K562 (cell line): ENCODE data around the gene RALGPS1. TPM values are rescaled to one million over a fixed set of nuclear protein-coding genes. Genes with fewer than 3 reads are reported as not detected.

Experiments
- ARID3A ChIP-seq: IDR thresholded peaks from 2 replicates; pipeline ENCODE4 v1.6.1; 2012; ENCODE audit warnings: low read depth, low read length, improper control_type of control experiment, borderline replicate concordance
- BRD4 ChIP-seq: fragments of 200-600 bp; sonication (generic); IDR thresholded peaks from 2 replicates; pipeline ENCODE4 v1.6.1; 2017; ENCODE audit warnings: inconsistent platforms
- CBFA2T2 ChIP-seq: fragments of 450-650 bp; conservative IDR thresholded peaks from 2 replicates; pipeline ENCODE4 v1.6.1; 2017; ENCODE audit warnings: mild to moderate bottlenecking
- CBFA2T3 ChIP-seq: fragments of 450-650 bp; IDR thresholded peaks from 2 replicates; pipeline ENCODE4 v1.6.1; 2017
- DNMT1 ChIP-seq: fragments of 450-650 bp; IDR thresholded peaks from 2 replicates; pipeline ENCODE4 v1.6.1; 2016; ENCODE audit warnings: antibody characterized with exemption, mild to moderate bottlenecking
- FOS ChIP-seq: IDR thresholded peaks from 3 replicates; pipeline ENCODE4 v1.6.1; 2011; ENCODE audit not compliant: insufficient read length; ENCODE audit errors: extremely low read depth
- FOXA3 ChIP-seq, 2 experiments: fragments of 450-650 bp in 1 of 2; sonication (generic) in 1 of 2; formaldehyde crosslinking; IDR thresholded peaks in 1 of 2; conservative IDR thresholded peaks in 1 of 2; 2 replicates each; pipeline versions ENCODE4 v1.4.0 to v1.8.0; 2020 to 2022; ENCODE audit warnings: mild to moderate bottlenecking in 2 of 2, missing genetic modification reagents in 1 of 2
- HEY1 ChIP-seq: fragments of 250-450 bp; sonication (Bioruptor Pico); IDR thresholded peaks from 2 replicates; pipeline ENCODE4 v1.5.0; 2020; ENCODE audit warnings: mild to moderate bottlenecking, moderate library complexity, borderline replicate concordance
- HIVEP1 ChIP-seq: fragments of 250-450 bp; sonication (Bioruptor Pico); IDR thresholded peaks from 2 replicates; pipeline ENCODE4 v1.4.0; 2020; ENCODE audit warnings: mild to moderate bottlenecking
- KDM5B ChIP-seq: fragments of 200-600 bp; sonication (generic); IDR thresholded peaks from 2 replicates; pipeline ENCODE4 v1.6.1; 2012; ENCODE audit warnings: low read depth, mild to moderate bottlenecking, moderate library complexity, low read length, control low read depth, inconsistent platforms; ENCODE audit not compliant: insufficient replicate concordance
- KLF1 ChIP-seq: fragments of 450-650 bp; IDR thresholded peaks from 2 replicates; pipeline ENCODE4 v1.6.1; 2016; ENCODE audit warnings: missing genetic modification characterization, missing compliant biosample characterization
- MYC ChIP-seq, 2 experiments: fragments of 250-450 bp in 1 of 2; sonication (Bioruptor Pico) in 1 of 2; IDR thresholded peaks; 2 replicates each; pipeline versions ENCODE4 v1.5.1 to v1.6.1; 2012 to 2021; ENCODE audit warnings: low read depth in 2 of 2, borderline replicate concordance in 1 of 2, improper control_type of control experiment in 1 of 2, low read length in 1 of 2, mild to moderate bottlenecking in 1 of 2, moderate library complexity in 1 of 2
- NCOA2 ChIP-seq, 2 experiments: fragments of 450-650 bp; IDR thresholded peaks; 2 replicates each; pipeline ENCODE4 v1.6.1; 2018; ENCODE audit warnings: mild to moderate bottlenecking in 2 of 2, moderate library complexity in 1 of 2; ENCODE audit not compliant: partially characterized antibody in 2 of 2
- PHB2 ChIP-seq: fragments of 450-650 bp; IDR thresholded peaks from 2 replicates; pipeline ENCODE4 v1.6.1; 2017; ENCODE audit warnings: low read depth
- PHF8 ChIP-seq: fragments of 200-600 bp; sonication (generic); IDR thresholded peaks from 2 replicates; pipeline ENCODE4 v1.6.1; 2012; ENCODE audit warnings: mixed run types, mild to moderate bottlenecking, inconsistent platforms, low read length, moderate library complexity, borderline replicate concordance
- STAG1 ChIP-seq: sonication (generic); formaldehyde crosslinking; IDR thresholded peaks from 2 replicates; pipeline ENCODE4 v1.5.0; 2020; ENCODE audit warnings: missing genetic modification reagents, borderline replicate concordance
- TFAP4 ChIP-seq: sonication (generic); formaldehyde crosslinking; IDR thresholded peaks from 2 replicates; pipeline ENCODE4 v1.8.0; 2022; ENCODE audit warnings: missing genetic modification reagents, mild to moderate bottlenecking, moderate library complexity, borderline replicate concordance
- ZNF609 ChIP-seq: sonication (generic); formaldehyde crosslinking; IDR thresholded peaks from 2 replicates; pipeline ENCODE4 v1.8.1; 2023; ENCODE audit warnings: missing genetic modification reagents, mild to moderate bottlenecking, borderline replicate concordance
- ZNF79 ChIP-seq: fragments of 250-450 bp; sonication (Bioruptor Pico); IDR thresholded peaks from 2 replicates; pipeline ENCODE4 v1.4.0; 2020; ENCODE audit warnings: low read depth, mild to moderate bottlenecking, moderate library complexity
- polyA plus RNA-seq, 8 experiments: library from polyadenylated mRNA; depleted of rRNA in 4 of 8; stranded (reverse) in 5 of 8; unstranded in 3 of 8; fragments of >200 nt; fragmentation: Nextera tagmentation in 2 of 8; fragmentation: Illumina TruSeq in 1 of 8; extraction: Ambion mirVana in 2 of 8; extraction: Trizol in 1 of 8; gene quantifications; 2 replicates each; pipeline versions ENCODE4 v1.2.1 to v1.2.3, GENCODE V29; 2011 to 2014; ENCODE audit warnings: inconsistent platforms in 1 of 8, missing spikeins in 1 of 8
- total RNA-seq, 7 experiments: library from RNA; depleted of rRNA in 6 of 7; stranded (reverse); fragments of >200 nt in 6 of 7; fragmentation: Illumina TruSeq in 2 of 7; extraction: Trizol in 2 of 7; gene quantifications; 2 replicates each; pipeline versions ENCODE4 v1.2.1 to v1.2.3, GENCODE V29; 2011 to 2021; ENCODE audit warnings: low replicate concordance in 1 of 7

Gene RALGPS1
- total and polyA plus RNA-seq, 9 of the 15 experiments (the other 6 are each of a cell fraction or from before 2014, with no cell fraction given), result 0.04 to 2.6 (median 1.5) TPM

GRCh38 chr9:127166651-127167524 lies 252.3 kb downstream of the RALGPS1 start (continued):
- no peak for TF ChIP-seq ZNF609 (CRISPR knock-in tag)
- peak; percentile 66 for TF ChIP-seq CBFA2T2
- TF ChIP-seq ARID3A, result no peak
- peak; percentile 72 for TF ChIP-seq CBFA2T3
- no peak for TF ChIP-seq ZNF79 (CRISPR knock-in tag)
- TF ChIP-seq STAG1 (CRISPR knock-in tag), result no peak
- TF ChIP-seq PHF8, result no peak
- TF ChIP-seq PHB2, result no peak
- no peak for TF ChIP-seq HEY1 (CRISPR knock-in tag)
- TF ChIP-seq KDM5B, result no peak
- 0 out of 2 replicates have a peak, but pooled peaks have one; percentile 28 for TF ChIP-seq TFAP4 (CRISPR knock-in tag)
- no peak for TF ChIP-seq DNMT1
- TF ChIP-seq HIVEP1 (CRISPR knock-in tag), result no peak
- peak; percentile 39; the same call in 1 of the 2 replicates for TF ChIP-seq MYC (IDR thresholded peaks at IDR 0.05; ENCODE audit: low read depth, low read length)
- TF ChIP-seq MYC (CRISPR knock-in tag; IDR thresholded peaks at IDR 0.05; ENCODE audit: borderline replicate concordance, low read depth), result no peak
- no peak for TF ChIP-seq FOXA3 (CRISPR knock-in tag; conservative IDR thresholded peaks at IDR 0.05 in 1 of 2, IDR thresholded peaks at IDR 0.05 in 1 of 2)
- TF ChIP-seq NCOA2 (IDR thresholded peaks at IDR 0.05; ENCODE audit: partially characterized antibody in 2 of 2), result no peak
- no peak for TF ChIP-seq KLF1
- TF ChIP-seq FOS, result no peak
- no peak for TF ChIP-seq BRD4
